K562 (cell line): ENCODE measurements around the gene GTF2H4. TPM values are rescaled to one million over a fixed set of nuclear protein-coding genes. Genes with fewer than 3 reads are reported as not detected.
A peak's percentile ranks its signal among the peaks of the same experiment; 100 is the strongest.

ENCODE experiments used
- ATAC-seq: fragments of 200-7000 bp; cut with Tn5 transposase; 3 replicates; pipeline ENCODE4 v1.9.1; 2020; ENCODE audit warnings: moderate library complexity
- BruUV-seq: library from RNA; stranded (reverse); fragments of 400-500 nt; replicated peaks from 2 replicates; lab custom pipeline; 2021; lab: Mats Ljungman, UMichigan
- CTCF ChIA-PET: fragments of 300-600 bp; formaldehyde crosslinking; extraction: SDS; loops from one replicate; lab custom pipeline; 2021; ENCODE audit warnings: low intra/inter-chr PET ratio; lab: Yijun Ruan, JAX
- POLR2A ChIA-PET: fragments of 300-600, 350-650 bp; sonication (Branson Sonifier 250); formaldehyde crosslinking; extraction: SDS; loops from one replicate; lab custom pipeline; 2021; ENCODE audit warnings: antibody characterized with exemption, inconsistent platforms; lab: Yijun Ruan, JAX
- DNase-seq, 4 experiments: peaks; one replicate each; pipeline versions ENCODE4 v3.0.0 to v3.0.0-alpha.2; 2011 to 2018; ENCODE audit warnings: low spot score in 3 of 4, mixed read lengths in 3 of 4; ENCODE audit errors: extremely low read depth in 1 of 4
- FAIRE-seq: peaks from 2 replicates; lab custom pipeline; 2011; peaks lifted over from hg19 to GRCh38; lab: Jason Lieb, UNC
- H2AFZ ChIP-seq: 2 replicates; pipeline ENCODE4 v1.6.0; 2011; ENCODE audit warnings: low read depth, low read length, control low read depth, inconsistent platforms
- H3K27ac ChIP-seq: fragments of 200-600 bp; 3 replicates; pipeline ENCODE4 v1.8.0; 2011; ENCODE audit warnings: low read depth, mild to moderate bottlenecking, control low read depth, inconsistent platforms, low read length, moderate library complexity, mixed read lengths; ENCODE audit errors: extremely low read depth
- H3K27me3 ChIP-seq, 2 experiments: fragments of 300-600 bp in 1 of 2; 2 replicates in 1 of 2; 3 replicates in 1 of 2; pipeline versions ENCODE4 v1.6.0 to v1.8.0; 2011; ENCODE audit warnings: inconsistent platforms in 2 of 2, low read length in 2 of 2, mild to moderate bottlenecking in 1 of 2, mixed read lengths in 1 of 2, moderate library complexity in 1 of 2; ENCODE audit not compliant: control insufficient read depth in 2 of 2, insufficient read depth in 2 of 2
- H3K36me3 ChIP-seq: fragments of 300-600 bp; 3 replicates; pipeline ENCODE4 v1.8.0; 2011; ENCODE audit warnings: mild to moderate bottlenecking, low read length, inconsistent platforms; ENCODE audit not compliant: control insufficient read depth, insufficient read depth
- H3K4me1 ChIP-seq, 2 experiments: fragments of 200-600 bp in 1 of 2; replicated peaks in 1 of 2; 2 replicates in 1 of 2; 3 replicates in 1 of 2; pipeline versions ENCODE4 v1.5.1 to v1.8.0; 2011; ENCODE audit warnings: inconsistent platforms in 2 of 2, low read length in 2 of 2, mild to moderate bottlenecking in 1 of 2, mixed read lengths in 1 of 2, moderate library complexity in 1 of 2; ENCODE audit not compliant: control insufficient read depth in 2 of 2, insufficient read depth in 2 of 2
- H3K4me2 ChIP-seq: 2 replicates; pipeline ENCODE4 v1.6.1; 2011; ENCODE audit warnings: low read length, control low read depth, inconsistent platforms, mixed read lengths; ENCODE audit not compliant: insufficient read depth
- H3K4me3 ChIP-seq: fragments of 200-600 bp; sonication (generic), shearing (Covaris generic); 2 replicates; pipeline ENCODE4 v1.5.1; 2016; ENCODE audit warnings: control low read depth, inconsistent platforms
- H3K79me2 ChIP-seq: fragments of 200-600 bp; 3 replicates; pipeline ENCODE4 v1.8.0; 2011; ENCODE audit warnings: low read length, inconsistent platforms; ENCODE audit not compliant: control insufficient read depth, insufficient read depth
- H3K9ac ChIP-seq, 2 experiments: 2 replicates each; pipeline versions ENCODE4 v1.6.0 to v1.6.1; 2011; ENCODE audit warnings: low read depth in 2 of 2, low read length in 2 of 2, control low read depth in 1 of 2, inconsistent platforms in 1 of 2, mild to moderate bottlenecking in 1 of 2, mixed read lengths in 1 of 2; ENCODE audit not compliant: insufficient read depth in 1 of 2
- H3K9me1 ChIP-seq: one replicate; pipeline ENCODE4 v1.6.0; 2011; ENCODE audit warnings: inconsistent platforms, mild to moderate bottlenecking, low read length, moderate library complexity; ENCODE audit not compliant: control insufficient read depth, insufficient read depth
- H3K9me3 ChIP-seq: replicated peaks from 2 replicates; pipeline ENCODE4 v1.5.1; 2011; ENCODE audit warnings: low read depth, low read length, inconsistent platforms; ENCODE audit not compliant: control insufficient read depth, insufficient read depth
- H4K20me1 ChIP-seq: replicated peaks from 2 replicates; pipeline ENCODE4 v1.6.1; 2011; ENCODE audit warnings: low read length, inconsistent platforms, mixed read lengths; ENCODE audit not compliant: control insufficient read depth, insufficient read depth
- BDP1 ChIP-seq: IDR thresholded peaks from 3 replicates; pipeline ENCODE4 v1.6.1; 2011; ENCODE audit not compliant: insufficient read length, insufficient read depth
- MAZ ChIP-seq, 2 experiments: fragments of 450-650 bp in 1 of 2; sonication (generic) in 1 of 2; formaldehyde crosslinking; IDR thresholded peaks in 1 of 2; conservative IDR thresholded peaks in 1 of 2; 2 replicates each; pipeline versions ENCODE4 v1.4.0 to v1.5.0; 2020; ENCODE audit warnings: mild to moderate bottlenecking in 1 of 2, missing genetic modification reagents in 1 of 2
- NCOR1 ChIP-seq: fragments of 450-650 bp; IDR thresholded peaks from 2 replicates; pipeline ENCODE4 v1.6.1; 2016; ENCODE audit warnings: mild to moderate bottlenecking, moderate library complexity
- SIX5 ChIP-seq, 2 experiments: IDR thresholded peaks; 2 replicates each; pipeline ENCODE4 v1.6.1; 2011; ENCODE audit warnings: low read length in 2 of 2, borderline replicate concordance in 1 of 2, low read depth in 1 of 2, mild to moderate bottlenecking in 1 of 2, moderate library complexity in 1 of 2; ENCODE audit not compliant: insufficient read depth in 1 of 2
- ZFP30 ChIP-seq: fragments of 250-450 bp; sonication (Bioruptor Pico); IDR thresholded peaks from 2 replicates; pipeline ENCODE4 v1.8.0; 2022; ENCODE audit warnings: moderate library complexity, mild to moderate bottlenecking, inconsistent platforms, borderline replicate concordance
- ZNF668 ChIP-seq: fragments of 250-450 bp; sonication (Bioruptor Pico); IDR thresholded peaks from 2 replicates; pipeline ENCODE4 v1.8.0; 2022; ENCODE audit warnings: mild to moderate bottlenecking, inconsistent platforms
- WGBS: fragments of 100-300 bp; shearing (Covaris generic); methylation state at CpG from one replicate; pipeline ENCODE4 v1.1.6; 2016; ENCODE audit warnings: low coverage, mixed read lengths; ENCODE audit not compliant: insufficient coverage; ENCODE audit errors: missing lambda C conversion rate; 5-methylcytosine and 5-hydroxymethylcytosine counted together
- in situ Hi-C: fragments of 300-500 bp; cut with MboI; formaldehyde crosslinking; loops from 4 replicates; pipeline ENCODE4 v1.15.0; 2018; ENCODE audit warnings: inconsistent platforms, mixed read lengths
- intact Hi-C: fragments of 100-400 bp; cut with micrococcal nuclease; formaldehyde crosslinking; loops from 2 replicates; pipeline ENCODE4 v1.14.2; 2022
- polyA plus RNA-seq, 8 experiments: library from polyadenylated mRNA; depleted of rRNA in 4 of 8; stranded (reverse) in 5 of 8; unstranded in 3 of 8; fragments of >200 nt; fragmentation: Nextera tagmentation in 2 of 8; fragmentation: Illumina TruSeq in 1 of 8; extraction: Ambion mirVana in 2 of 8; extraction: Trizol in 1 of 8; gene quantifications; 2 replicates each; pipeline versions ENCODE4 v1.2.1 to v1.2.3, GENCODE V29; 2011 to 2014; ENCODE audit warnings: inconsistent platforms in 1 of 8, missing spikeins in 1 of 8
- total RNA-seq, 7 experiments: library from RNA; depleted of rRNA in 6 of 7; stranded (reverse); fragments of >200 nt in 6 of 7; fragmentation: Illumina TruSeq in 2 of 7; extraction: Trizol in 2 of 7; gene quantifications; 2 replicates each; pipeline versions ENCODE4 v1.2.1 to v1.2.3, GENCODE V29; 2011 to 2021; ENCODE audit warnings: low replicate concordance in 1 of 7
- TF ChIP-seq, protein P1 (sequence below): fragments of 250-450 bp; sonication (Bioruptor Pico); IDR thresholded peaks from 2 replicates; pipeline ENCODE4 v1.8.0; 2021; ENCODE audit warnings: borderline replicate concordance, mild to moderate bottlenecking, moderate library complexity; ENCODE audit not compliant: poor library complexity, severe bottlenecking

GTF2H4 gene
- total and polyA plus RNA-seq, 9 of the 15 experiments (the other 6 are each of a cell fraction or from before 2014, with no cell fraction given): 3.6 to 86.1 (median 39.6) TPM

DNA sequence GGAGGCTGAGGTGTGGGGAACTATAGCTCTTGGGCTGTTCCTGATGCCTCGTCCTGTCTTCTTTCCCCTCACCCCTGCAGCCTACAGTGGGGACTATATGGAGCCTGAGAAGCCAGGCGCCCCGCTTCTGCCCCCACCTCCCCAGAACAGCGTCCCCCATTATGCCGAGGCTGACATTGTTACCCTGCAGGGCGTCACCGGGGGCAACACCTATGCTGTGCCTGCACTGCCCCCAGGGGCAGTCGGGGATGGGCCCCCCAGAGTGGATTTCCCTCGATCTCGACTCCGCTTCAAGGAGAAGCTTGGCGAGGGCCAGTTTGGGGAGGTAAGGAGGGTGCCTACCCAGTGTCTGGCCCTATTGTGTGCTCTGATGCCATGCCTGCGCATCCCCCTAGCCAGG is 11.5 kb upstream of the GTF2H4 start:
- H3K9ac ChIP-seq: peak overlapping the region in 1 of 2 experiments; percentile 3; a peak in 1 of 4 replicates
- H3K9me1 ChIP-seq: no peaks in the 10 kb centered on the region
- peaks cover 0 to 17% of the 10 kb centered on the region in 2 experiments; a peak in 1 of 5 replicates for H3K4me1 ChIP-seq
- no peak overlapping the region for H3K27ac ChIP-seq
- no TSS peak for BruUV-seq
- CTCF ChIA-PET: no interaction called here
- POLR2A ChIA-PET: interaction anchor here (0.9 to 2.5 kb wide), 5 partner anchors 8 to 74 kb away, joined by 3 to 10 read pairs (median 4); no protein-coding TSS in a partner anchor
- peaks cover 71% of the 10 kb centered on the region for H3K36me3 ChIP-seq
- H3K79me2 ChIP-seq: no peaks in the 10 kb centered on the region
- no peaks in the 10 kb centered on the region; the same call in 1 of the 2 replicates for H4K20me1 ChIP-seq
- H3K9me3 ChIP-seq: no peaks in the 10 kb centered on the region
- H3K4me2 ChIP-seq: no peak overlapping the region
- no peak for ATAC-seq
- H3K4me3 ChIP-seq: no peak overlapping the region
- no peaks in the 10 kb centered on the region for H3K27me3 ChIP-seq
- TF ChIP-seq ZNF668 (CRISPR knock-in tag) (no peak), MAZ (CRISPR knock-in tag; conservative IDR thresholded peaks at IDR 0.05 in 1 of 2, IDR thresholded peaks at IDR 0.05 in 1 of 2) (no peak), SIX5 (IDR thresholded peaks at IDR 0.05; ENCODE audit: borderline replicate concordance in 1 of 2, insufficient read depth in 1 of 2, low read depth in 1 of 2, low read length in 2 of 2) (no peak), ZFP30 (CRISPR knock-in tag) (no peak), BDP1 (no peak), NCOR1 (no peak)
- TF ChIP-seq, protein P1, sequence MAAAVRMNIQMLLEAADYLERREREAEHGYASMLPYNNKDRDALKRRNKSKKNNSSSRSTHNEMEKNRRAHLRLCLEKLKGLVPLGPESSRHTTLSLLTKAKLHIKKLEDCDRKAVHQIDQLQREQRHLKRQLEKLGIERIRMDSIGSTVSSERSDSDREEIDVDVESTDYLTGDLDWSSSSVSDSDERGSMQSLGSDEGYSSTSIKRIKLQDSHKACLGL (CRISPR knock-in tag): no peak
- TF ChIP-seq, all 486 proteins: peak for 0
- 84% methylated on average over 13 of the region's 13 CpGs for WGBS
- no peak for DNase-seq
- intact Hi-C loops (no loop called here), in situ Hi-C loops (no loop called here)
- no peak overlapping the region for H2AFZ ChIP-seq
- no peak for FAIRE-seq
